RWPE2 (cell line): ENCODE results near the gene MYL4.

Experiments used
- ATAC-seq: fragments of 200-7000 bp; cut with Tn5 transposase; 3 replicates; pipeline ENCODE4 v1.9.1; 2021; ENCODE audit warnings: low read depth
- DNase-seq: peaks from one replicate; pipeline ENCODE4 v3.0.0-alpha.2; 2020; ENCODE audit warnings: low spot score
- H3K27ac ChIP-seq: fragments of 450-650 bp; 2 replicates; pipeline ENCODE4 v1.5.1; 2017; ENCODE audit warnings: mild to moderate bottlenecking; ENCODE audit not compliant: poor library complexity, severe bottlenecking
- H3K27me3 ChIP-seq: fragments of 250-450 bp; sonication (Bioruptor Pico); 2 replicates; pipeline ENCODE4 v1.5.1; 2021; ENCODE audit warnings: mild to moderate bottlenecking, moderate library complexity; ENCODE audit not compliant: insufficient read depth, poor library complexity, severe bottlenecking
- H3K36me3 ChIP-seq: fragments of 250-450 bp; sonication (Bioruptor Pico); 2 replicates; pipeline ENCODE4 v1.5.1; 2020; ENCODE audit warnings: low read depth, mild to moderate bottlenecking, moderate library complexity
- H3K4me1 ChIP-seq: fragments of 250-450 bp; sonication (Bioruptor Pico); 2 replicates; pipeline ENCODE4 v1.5.1; 2021; ENCODE audit warnings: mild to moderate bottlenecking, moderate library complexity; ENCODE audit not compliant: insufficient read depth, poor library complexity, severe bottlenecking
- H3K4me3 ChIP-seq: fragments of 250-450 bp; sonication (Bioruptor Pico); 2 replicates; pipeline ENCODE4 v1.5.1; 2021; ENCODE audit warnings: mild to moderate bottlenecking, moderate library complexity; ENCODE audit not compliant: severe bottlenecking
- H3K9me3 ChIP-seq: fragments of 250-450 bp; sonication (Bioruptor Pico); 2 replicates; pipeline ENCODE4 v1.5.1; 2021; ENCODE audit warnings: mild to moderate bottlenecking, moderate library complexity; ENCODE audit not compliant: severe bottlenecking
- TF ChIP-seq, protein P1 (sequence below): fragments of 450-650 bp; IDR thresholded peaks from one replicate; pipeline ENCODE4 v1.5.1; 2017; ENCODE audit warnings: mild to moderate bottlenecking, moderate library complexity; ENCODE audit not compliant: poor library complexity, severe bottlenecking

The MYL4 gene

DNA sequence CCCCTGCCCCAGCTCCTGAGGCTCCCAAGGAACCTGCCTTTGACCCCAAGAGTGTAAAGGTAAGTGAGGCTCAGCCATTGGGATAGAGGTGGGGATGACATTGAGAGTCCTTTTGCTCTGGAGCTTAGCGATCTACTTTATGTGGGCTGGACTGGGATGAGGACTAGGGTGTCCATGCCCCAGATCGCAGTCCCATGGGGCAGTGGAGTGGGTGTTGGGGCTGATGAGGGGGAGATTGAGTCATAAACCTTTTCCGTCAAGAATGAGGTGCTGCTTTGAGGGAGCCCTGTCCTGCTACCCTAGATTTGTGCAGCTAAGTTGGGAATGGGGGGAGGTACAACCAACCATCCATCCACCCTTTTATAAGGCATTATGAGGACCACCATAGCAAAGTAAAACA, 351 bp downstream of the MYL4 start:
- ATAC-seq (no peak), DNase-seq (no peak)
- Histone ChIP-seq H3K27me3 (no peaks in the 10 kb centered on the region), H3K4me1 (no peaks in the 10 kb centered on the region), H3K9me3 (no peaks in the 10 kb centered on the region), H3K36me3 (no peaks in the 10 kb centered on the region), H3K4me3 (no peak overlapping the region), H3K27ac (no peak overlapping the region)
- TF ChIP-seq, protein P1, sequence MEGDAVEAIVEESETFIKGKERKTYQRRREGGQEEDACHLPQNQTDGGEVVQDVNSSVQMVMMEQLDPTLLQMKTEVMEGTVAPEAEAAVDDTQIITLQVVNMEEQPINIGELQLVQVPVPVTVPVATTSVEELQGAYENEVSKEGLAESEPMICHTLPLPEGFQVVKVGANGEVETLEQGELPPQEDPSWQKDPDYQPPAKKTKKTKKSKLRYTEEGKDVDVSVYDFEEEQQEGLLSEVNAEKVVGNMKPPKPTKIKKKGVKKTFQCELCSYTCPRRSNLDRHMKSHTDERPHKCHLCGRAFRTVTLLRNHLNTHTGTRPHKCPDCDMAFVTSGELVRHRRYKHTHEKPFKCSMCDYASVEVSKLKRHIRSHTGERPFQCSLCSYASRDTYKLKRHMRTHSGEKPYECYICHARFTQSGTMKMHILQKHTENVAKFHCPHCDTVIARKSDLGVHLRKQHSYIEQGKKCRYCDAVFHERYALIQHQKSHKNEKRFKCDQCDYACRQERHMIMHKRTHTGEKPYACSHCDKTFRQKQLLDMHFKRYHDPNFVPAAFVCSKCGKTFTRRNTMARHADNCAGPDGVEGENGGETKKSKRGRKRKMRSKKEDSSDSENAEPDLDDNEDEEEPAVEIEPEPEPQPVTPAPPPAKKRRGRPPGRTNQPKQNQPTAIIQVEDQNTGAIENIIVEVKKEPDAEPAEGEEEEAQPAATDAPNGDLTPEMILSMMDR, result no peak

- H3K36me3 ChIP-seq, result no peaks in the 10 kb centered on the region
- ATAC-seq (no peak), DNase-seq (no peak)
- H3K4me3 ChIP-seq, result no peak overlapping the region
- no peaks in the 10 kb centered on the region for H3K27me3 ChIP-seq
- H3K4me1 ChIP-seq, result no peaks in the 10 kb centered on the region
- no peaks in the 10 kb centered on the region for H3K9me3 ChIP-seq
- TF ChIP-seq, protein P1, result no peak
- H3K27ac ChIP-seq, result no peak overlapping the region
Observed at GRCh38 chr17:47210105-47210504, 957 bp downstream of the MYL4 start.

DNA sequence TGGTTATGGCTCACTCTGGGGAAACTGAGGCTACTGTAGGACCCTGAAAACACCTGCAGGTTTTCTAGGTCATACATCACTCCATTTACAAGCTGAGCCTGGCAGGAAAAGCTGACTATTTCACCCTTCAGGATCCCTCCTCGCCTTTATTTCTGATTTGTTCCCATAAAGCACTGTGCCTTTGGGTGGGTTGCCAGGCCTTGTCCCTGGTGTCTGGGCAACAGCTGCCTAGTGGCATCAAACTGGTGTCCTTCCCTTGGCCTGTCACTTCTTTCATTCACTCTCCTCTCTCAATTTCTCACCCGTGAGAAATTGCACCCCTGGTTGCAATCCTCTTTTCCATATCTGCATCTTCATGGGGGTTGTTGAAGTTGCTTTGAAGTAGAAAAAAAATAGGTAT, 1.6 kb downstream of the MYL4 start:
- no peaks in the 10 kb centered on the region for H3K27me3 ChIP-seq
- ATAC-seq (no peak), DNase-seq (no peak)
- no peak overlapping the region for H3K27ac ChIP-seq
- no peaks in the 10 kb centered on the region for H3K4me1 ChIP-seq
- TF ChIP-seq, protein P1, result no peak
- no peaks in the 10 kb centered on the region for H3K9me3 ChIP-seq
- no peak overlapping the region for H3K4me3 ChIP-seq
- no peaks in the 10 kb centered on the region for H3K36me3 ChIP-seq

GRCh38 chr17:47212458-47212857, 3.3 kb downstream of the MYL4 start:
- no peaks in the 10 kb centered on the region for H3K9me3 ChIP-seq
- H3K4me3 ChIP-seq, result no peak overlapping the region
- H3K27ac ChIP-seq, result no peak overlapping the region
- no peaks in the 10 kb centered on the region for H3K4me1 ChIP-seq
- no peaks in the 10 kb centered on the region for H3K27me3 ChIP-seq
- TF ChIP-seq, protein P1, result no peak
- H3K36me3 ChIP-seq, result no peaks in the 10 kb centered on the region
- no peak for DNase-seq
- ATAC-seq, result no peak

DNA sequence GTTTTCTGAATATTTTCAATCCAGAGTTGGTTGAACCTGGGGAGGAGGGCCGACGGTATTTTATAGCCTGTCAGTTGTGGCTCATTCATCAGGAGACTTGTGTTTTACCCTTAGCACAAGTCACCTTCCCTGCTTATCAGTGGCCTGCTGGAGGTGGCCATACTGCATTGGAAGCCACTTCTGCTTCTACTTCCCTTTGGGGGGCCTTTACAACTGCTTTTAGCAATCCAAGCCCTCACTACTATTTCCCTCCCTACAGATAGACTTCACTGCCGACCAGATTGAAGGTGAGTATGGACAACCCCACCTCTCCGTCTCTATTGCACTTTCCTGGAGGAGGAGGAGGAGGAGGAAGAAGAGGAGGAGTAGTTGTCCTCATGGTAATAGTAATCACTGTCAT, 4.4 kb downstream of the MYL4 start:
- TF ChIP-seq, protein P1, result no peak
- Histone ChIP-seq H3K27ac (no peak overlapping the region), H3K4me1 (no peaks in the 10 kb centered on the region), H3K9me3 (no peaks in the 10 kb centered on the region), H3K4me3 (no peak overlapping the region), H3K27me3 (no peaks in the 10 kb centered on the region), H3K36me3 (no peaks in the 10 kb centered on the region)
- DNase-seq (no peak), ATAC-seq (no peak)
